OCI-LY3 (cell line): ENCODE measurements around the gene PXN.

ENCODE experiments used
- H2AFZ ChIP-seq: fragments of 200-600, 300-600 bp; shearing (Covaris generic); 2 replicates; pipeline ENCODE4 v1.6.0; 2014; ENCODE audit warnings: antibody characterized with exemption, low read depth, low read length
- H3K27ac ChIP-seq: fragments of 200-600, 300-600 bp; sonication (generic); 2 replicates; pipeline ENCODE4 v1.5.1; 2014; ENCODE audit warnings: mild to moderate bottlenecking, low read length, moderate library complexity, mixed read lengths
- H3K27me3 ChIP-seq: fragments of 200-600, 300-600 bp; sonication (generic); 2 replicates; pipeline ENCODE4 v1.6.1; 2014; ENCODE audit warnings: low read depth, low read length, mixed read lengths
- H3K36me3 ChIP-seq: fragments of 200-600, 300-600 bp; sonication (generic); replicated peaks from 2 replicates; pipeline ENCODE3; 2014; ENCODE audit warnings: low read depth, low read length, mixed read lengths
- H3K4me1 ChIP-seq: fragments of 300-600, 200-600 bp; sonication (generic); 2 replicates; pipeline ENCODE4 v1.6.1; 2014; ENCODE audit warnings: low read length, mixed read lengths
- H3K4me2 ChIP-seq: fragments of 200-600, 300-600 bp; sonication (generic); 2 replicates; pipeline ENCODE4 v1.6.1; 2014; ENCODE audit warnings: low read length, mixed read lengths
- H3K4me3 ChIP-seq: fragments of 300-600, 200-600 bp; sonication (generic); 2 replicates; pipeline ENCODE4 v1.5.1; 2014; ENCODE audit warnings: antibody characterized with exemption, mild to moderate bottlenecking, low read length, moderate library complexity
- H3K79me2 ChIP-seq: fragments of 300-600, 200-600 bp; shearing (Covaris generic); 2 replicates; pipeline ENCODE4 v1.6.1; 2014; ENCODE audit warnings: mild to moderate bottlenecking, low read length, mixed read lengths
- H3K9ac ChIP-seq: fragments of 300-600, 200-600 bp; shearing (Covaris generic); 2 replicates; pipeline ENCODE4 v1.6.0; 2014; ENCODE audit warnings: mild to moderate bottlenecking, low read length, moderate library complexity
- H3K9me3 ChIP-seq: fragments of 200-600, 300-600 bp; shearing (Covaris generic); 2 replicates; pipeline ENCODE4 v1.6.1; 2014; ENCODE audit warnings: low read length, mixed read lengths; ENCODE audit not compliant: insufficient read depth
- H4K20me1 ChIP-seq: fragments of 200-600, 300-600 bp; sonication (generic); 2 replicates; pipeline ENCODE4 v1.6.1; 2016; ENCODE audit warnings: low read length, mixed read lengths; ENCODE audit not compliant: insufficient read depth
- CTCF ChIP-seq: fragments of 200-600, 300-600 bp; sonication (generic); IDR thresholded peaks from 2 replicates; pipeline ENCODE4 v1.5.1; 2014; ENCODE audit warnings: antibody characterized with exemption, low read length, low read depth
- EZH2phosphoT487 ChIP-seq: fragments of 200-600 bp; shearing (Covaris generic); IDR thresholded peaks from 2 replicates; pipeline ENCODE4 v1.6.1; 2018; ENCODE audit warnings: antibody characterized with exemption, mixed run types, low read depth

Gene PXN

GRCh38 chr12:120228041-120228290 is 37.6 kb downstream of the PXN start:
- no peaks in the 10 kb centered on the region for H3K9me3 ChIP-seq
- no peaks in the 10 kb centered on the region for H3K79me2 ChIP-seq
- no peak overlapping the region for H3K9ac ChIP-seq
- H3K4me3 ChIP-seq = peak overlapping the region; percentile 38; the same call in 1 of the 2 replicates
- peaks cover 17% of the 10 kb centered on the region for H3K4me1 ChIP-seq
- peak overlapping the region; percentile 77 for H3K4me2 ChIP-seq
- no peaks in the 10 kb centered on the region for H3K27me3 ChIP-seq
- no peak overlapping the region for H3K27ac ChIP-seq
- no peaks in the 10 kb centered on the region for H4K20me1 ChIP-seq
- H2AFZ ChIP-seq = 0 out of 2 replicates have a peak overlapping the region, but pooled peaks have one; percentile 35
- H3K36me3 ChIP-seq = no peaks in the 10 kb centered on the region
- no peak for TF ChIP-seq EZH2phosphoT487
- TF ChIP-seq CTCF = no peak

- H3K4me3 ChIP-seq = no peak overlapping the region
- H2AFZ ChIP-seq = no peak overlapping the region
- H3K27ac ChIP-seq = no peak overlapping the region
- TF ChIP-seq CTCF = no peak
- TF ChIP-seq EZH2phosphoT487 = no peak
- no peaks in the 10 kb centered on the region for H3K9me3 ChIP-seq
- H3K4me1 ChIP-seq = peaks cover 12% of the 10 kb centered on the region
- H3K36me3 ChIP-seq = no peaks in the 10 kb centered on the region
- H3K4me2 ChIP-seq = no peak overlapping the region
- no peak overlapping the region for H3K9ac ChIP-seq
- H3K27me3 ChIP-seq = no peaks in the 10 kb centered on the region
- H4K20me1 ChIP-seq = no peaks in the 10 kb centered on the region
- no peaks in the 10 kb centered on the region for H3K79me2 ChIP-seq
Measured at GRCh38 chr12:120227233-120228040, 38.1 kb downstream of the PXN start.

GRCh38 chr12:120225852-120226640 is 39.5 kb downstream of the PXN start:
- H3K4me1 ChIP-seq = peaks cover 11% of the 10 kb centered on the region
- TF ChIP-seq CTCF (no peak), EZH2phosphoT487 (no peak)
- no peak overlapping the region for H3K27ac ChIP-seq
- no peak overlapping the region for H3K4me3 ChIP-seq
- H2AFZ ChIP-seq = no peak overlapping the region
- H3K9me3 ChIP-seq = no peaks in the 10 kb centered on the region
- no peak overlapping the region for H3K9ac ChIP-seq
- no peaks in the 10 kb centered on the region for H3K79me2 ChIP-seq
- H3K36me3 ChIP-seq = no peaks in the 10 kb centered on the region
- no peaks in the 10 kb centered on the region for H3K27me3 ChIP-seq
- no peaks in the 10 kb centered on the region for H4K20me1 ChIP-seq
- H3K4me2 ChIP-seq = no peak overlapping the region

- no peak overlapping the region for H3K4me3 ChIP-seq
- no peaks in the 10 kb centered on the region for H3K27me3 ChIP-seq
- H3K4me2 ChIP-seq = no peak overlapping the region
- no peaks in the 10 kb centered on the region for H3K79me2 ChIP-seq
- no peak overlapping the region for H3K27ac ChIP-seq
- TF ChIP-seq EZH2phosphoT487 (no peak), CTCF (no peak)
- H3K9ac ChIP-seq = no peak overlapping the region
- no peak overlapping the region for H2AFZ ChIP-seq
- H3K36me3 ChIP-seq = no peaks in the 10 kb centered on the region
- H3K4me1 ChIP-seq = peaks cover 11% of the 10 kb centered on the region
- no peaks in the 10 kb centered on the region for H4K20me1 ChIP-seq
- H3K9me3 ChIP-seq = no peaks in the 10 kb centered on the region
Measured at GRCh38 chr12:120225200-120225558, 40.4 kb downstream of the PXN start.
